22Rv1 (cell line): Measurements from ENCODE around the gene ARMC5.

Experiments used
- H3K27ac ChIP-seq: fragments of 450-650 bp; 2 replicates; pipeline ENCODE4 v1.5.1; 2017
- CTCF ChIP-seq: fragments of 450-650 bp; IDR thresholded peaks from 2 replicates; pipeline ENCODE4 v1.5.1; 2017; ENCODE audit warnings: mild to moderate bottlenecking
- ZFX ChIP-seq: fragments of 450-650 bp; IDR thresholded peaks from 2 replicates; pipeline ENCODE4 v1.6.1; 2017; ENCODE audit warnings: antibody characterized with exemption, borderline replicate concordance

The ARMC5 gene

GRCh38 chr16:31507929-31508705 lies 48.8 kb downstream of the ARMC5 start, which contains the start of gene RUSF1:
Gene RUSF1 (minus strand): TSS chr16:31508391. CDS start chr16:31508373, 18 bp downstream.
- TF ChIP-seq CTCF: no peak
- 0 out of 2 replicates have a peak, but pooled peaks have one; percentile 34 for TF ChIP-seq ZFX
- peak within 1 kb of the TSS; percentile 66 for H3K27ac ChIP-seq

GRCh38 chr16:31508706-31509195 lies 49.5 kb downstream of the ARMC5 start:
- peak overlapping the region; percentile 66 for H3K27ac ChIP-seq
- 0 out of 2 replicates have a peak, but pooled peaks have one; percentile 6 for TF ChIP-seq ZFX
- TF ChIP-seq CTCF: no peak

GRCh38 chr16:31513126-31513525 lies 53.8 kb downstream of the ARMC5 start:
- no peak overlapping the region for H3K27ac ChIP-seq
- TF ChIP-seq ZFX: no peak
- TF ChIP-seq CTCF: no peak

- TF ChIP-seq CTCF (no peak), ZFX (no peak)
These were observed 54.6 kb downstream of the ARMC5 start for GRCh38 chr16:31513884-31514283.

More at GRCh38 chr16:31513884-31514283, 54.6 kb downstream of the ARMC5 start:
- H3K27ac ChIP-seq: no peak overlapping the region
